Endothelial cell of umbilical vein (primary cell): ENCODE results near the gene SLC38A1. TPM values are rescaled to one million over a fixed set of nuclear protein-coding genes. Genes with fewer than 3 reads are reported as not detected.

Source experiments
- BruUV-seq: library from RNA; stranded (reverse); fragments of 400-500 nt; replicated peaks from 2 replicates; lab custom pipeline; 2021; lab: Mats Ljungman, UMichigan
- CTCF ChIA-PET: fragments of 300-600, 350-600 bp; sonication (Branson Sonifier 250); formaldehyde crosslinking; loops from one replicate; lab custom pipeline; 2021; ENCODE audit warnings: antibody characterized with exemption, inconsistent platforms; lab: Charles Lee
- POLR2A ChIA-PET: fragments of 300-600, 350-600 bp; sonication (Branson Sonifier 250); formaldehyde crosslinking; loops from one replicate; lab custom pipeline; 2021; ENCODE audit warnings: antibody characterized with exemption, inconsistent platforms; lab: Charles Lee
- DNase-seq: peaks from one replicate; pipeline ENCODE4 v3.0.0-alpha.2; 2011; ENCODE audit warnings: low read depth, low spot score
- FAIRE-seq: peaks from 2 replicates; lab custom pipeline; 2011; peaks lifted over from hg19 to GRCh38; lab: Jason Lieb, UNC
- H2AFZ ChIP-seq: 2 replicates; pipeline ENCODE4 v1.6.0; 2012; ENCODE audit warnings: low read depth, low read length, control low read depth, inconsistent platforms
- H3K27ac ChIP-seq: 2 replicates; pipeline ENCODE4 v1.5.1; 2011; ENCODE audit warnings: low read depth, mild to moderate bottlenecking, control low read depth, low read length, moderate library complexity; ENCODE audit not compliant: insufficient read depth
- H3K27me3 ChIP-seq, 2 experiments: 2 replicates each; pipeline versions ENCODE4 v1.6.0 to v1.6.1; 2011; ENCODE audit warnings: low read length in 2 of 2, mixed read lengths in 1 of 2; ENCODE audit not compliant: control insufficient read depth in 2 of 2, insufficient read depth in 2 of 2
- H3K36me3 ChIP-seq, 2 experiments: 2 replicates in 1 of 2; 3 replicates in 1 of 2; pipeline ENCODE4 v1.5.1; 2011; ENCODE audit warnings: low read length in 2 of 2, mild to moderate bottlenecking in 1 of 2, moderate library complexity in 1 of 2; ENCODE audit not compliant: control insufficient read depth in 2 of 2, insufficient read depth in 2 of 2; ENCODE audit errors: extremely low read depth in 1 of 2
- H3K4me1 ChIP-seq: 3 replicates; pipeline ENCODE4 v1.5.1; 2011; ENCODE audit warnings: mild to moderate bottlenecking, low read length; ENCODE audit not compliant: control insufficient read depth, insufficient read depth; ENCODE audit errors: extremely low read depth
- H3K4me2 ChIP-seq: 2 replicates; pipeline ENCODE4 v1.6.1; 2011; ENCODE audit warnings: low read length, control low read depth, mixed read lengths; ENCODE audit not compliant: insufficient read depth
- H3K4me3 ChIP-seq, 3 experiments: fragments of 200-600 bp in 1 of 3; sonication (generic), shearing (Covaris generic) in 1 of 3; replicated peaks in 1 of 3; 2 replicates each; pipeline ENCODE4 v1.5.1; 2011 to 2016; ENCODE audit warnings: control low read depth in 3 of 3, low read length in 3 of 3, mild to moderate bottlenecking in 2 of 3, inconsistent platforms in 1 of 3, low read depth in 1 of 3, moderate library complexity in 1 of 3; ENCODE audit not compliant: insufficient read depth in 1 of 3
- H3K79me2 ChIP-seq: 2 replicates; pipeline ENCODE4 v1.6.0; 2012; ENCODE audit warnings: low read length, inconsistent platforms; ENCODE audit not compliant: control insufficient read depth, insufficient read depth
- H3K9ac ChIP-seq: replicated peaks from 2 replicates; pipeline ENCODE3; 2011; ENCODE audit warnings: low read length, control low read depth; ENCODE audit not compliant: insufficient read depth; ENCODE audit errors: extremely low read depth
- H3K9me1 ChIP-seq: replicated peaks from 3 replicates; pipeline ENCODE4 v1.6.0; 2011; ENCODE audit warnings: mild to moderate bottlenecking, low read length; ENCODE audit not compliant: control insufficient read depth, insufficient read depth; ENCODE audit errors: extremely low read depth
- H3K9me3 ChIP-seq: replicated peaks from 2 replicates; pipeline ENCODE4 v1.5.1; 2012; ENCODE audit warnings: low read length, inconsistent platforms; ENCODE audit not compliant: control insufficient read depth, insufficient read depth
- H4K20me1 ChIP-seq: replicated peaks from 2 replicates; pipeline ENCODE3; 2011; ENCODE audit warnings: mild to moderate bottlenecking, low read length; ENCODE audit not compliant: control insufficient read depth, insufficient read depth; ENCODE audit errors: extremely low read depth
- EZH2 ChIP-seq: IDR thresholded peaks from 2 replicates; pipeline ENCODE4 v1.6.1; 2012; ENCODE audit warnings: borderline replicate concordance, low read depth, mild to moderate bottlenecking, moderate library complexity, low read length, inconsistent platforms; ENCODE audit not compliant: severe bottlenecking
- FOS ChIP-seq: IDR thresholded peaks from 2 replicates; pipeline ENCODE4 v1.6.1; 2011; ENCODE audit warnings: mild to moderate bottlenecking, low read length, moderate library complexity, borderline replicate concordance; ENCODE audit not compliant: insufficient read depth
- GATA2 ChIP-seq: IDR thresholded peaks from 2 replicates; pipeline ENCODE4 v1.7.0; 2011; ENCODE audit warnings: low read depth, mild to moderate bottlenecking, moderate library complexity, mixed read lengths, low read length; ENCODE audit not compliant: insufficient read length, insufficient read depth
- JUN ChIP-seq: IDR thresholded peaks from 2 replicates; pipeline ENCODE4 v1.6.1; 2011; ENCODE audit warnings: borderline replicate concordance, low read depth; ENCODE audit not compliant: insufficient read length, insufficient read depth
- MYC ChIP-seq: IDR thresholded peaks from one replicate; pipeline ENCODE4 v1.6.1; 2011; ENCODE audit warnings: mild to moderate bottlenecking, low read depth, low read length
- POLR2A ChIP-seq: IDR thresholded peaks from 2 replicates; pipeline ENCODE4 v1.6.1; 2012; ENCODE audit warnings: low read depth, mild to moderate bottlenecking, control low read depth, low read length
- POLR2AphosphoS5 ChIP-seq: IDR thresholded peaks from 2 replicates; pipeline ENCODE4 v1.6.1; 2012; ENCODE audit warnings: low read depth, mild to moderate bottlenecking, control low read depth, low read length, moderate library complexity; ENCODE audit not compliant: insufficient read depth
- dilution Hi-C: fragments of 300-500 bp; cut with MboI; formaldehyde crosslinking; loops from one replicate; pipeline ENCODE4 v1.15.0; 2019; ENCODE audit warnings: low sequenced_read_pairs; ENCODE audit not compliant: extremely low pct_ligation_motif_present
- intact Hi-C: fragments of 100-400 bp; cut with micrococcal nuclease; formaldehyde crosslinking; loops from one replicate; pipeline ENCODE4 v1.10.0; 2022
- polyA plus RNA-seq, 4 experiments: library from polyadenylated mRNA; depleted of rRNA in 3 of 4; stranded (reverse) in 3 of 4; unstranded in 1 of 4; fragments of >200 nt; gene quantifications; 2 replicates each; pipeline versions ENCODE4 v1.2.1 to v1.2.3, GENCODE V29; 2011 to 2012; ENCODE audit warnings: missing spikeins in 1 of 4
- total RNA-seq: library from RNA; stranded (reverse); gene quantifications from 2 replicates; pipeline ENCODE4 v1.2.3, GENCODE V29; 2021
- TF ChIP-seq, protein P1 (sequence below): IDR thresholded peaks from 2 replicates; pipeline ENCODE4 v1.6.1; 2011; ENCODE audit not compliant: insufficient read depth, insufficient read length
- TF ChIP-seq, protein P2 (sequence below), 2 donors: IDR thresholded peaks; 1 replicate in 1 of 2; 2 replicates in 1 of 2; pipeline ENCODE4 v1.5.1; 2011; ENCODE audit warnings: low read length in 2 of 2, mild to moderate bottlenecking in 2 of 2, moderate library complexity in 2 of 2, control low read depth in 1 of 2, inconsistent platforms in 1 of 2, low read depth in 1 of 2; ENCODE audit not compliant: insufficient read depth in 1 of 2; ENCODE audit errors: extremely low read depth in 1 of 2

SLC38A1 gene
- total and polyA plus RNA-seq, 2 donors (not counting 3 experiments of a cell fraction or from before 2014, with no cell fraction given): 23.6 to 86.4 TPM

DNA sequence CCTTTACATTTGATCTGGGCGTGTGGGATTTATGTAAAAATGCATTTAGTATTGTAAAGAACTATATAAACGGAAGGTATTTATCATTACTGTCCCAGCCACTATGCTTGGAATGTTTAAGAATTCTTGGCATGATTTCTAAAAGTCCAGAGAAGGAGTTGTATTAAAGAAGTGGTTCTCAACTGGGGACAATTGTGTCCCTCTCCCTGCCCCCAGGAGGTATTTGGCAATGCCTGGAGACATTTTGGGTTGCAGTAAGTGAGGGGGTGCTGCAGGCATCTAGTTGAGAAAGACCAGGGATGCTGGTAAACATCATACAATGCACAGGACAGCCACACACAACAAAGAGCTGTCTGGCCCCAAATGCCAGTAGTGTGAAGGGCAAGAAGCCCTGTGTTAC lies 7.2 kb downstream of the SLC38A1 start:
- Histone ChIP-seq H3K36me3 (no peaks in the 10 kb centered on the region), H3K79me2 (peaks cover 100% of the 10 kb centered on the region), H3K27me3 (no peaks in the 10 kb centered on the region), H3K27ac (no peak overlapping the region), H4K20me1 (peaks cover 2% of the 10 kb centered on the region), H2AFZ (no peak overlapping the region), H3K9ac (no peak overlapping the region), H3K9me3 (no peaks in the 10 kb centered on the region), H3K9me1 (no peaks in the 10 kb centered on the region), H3K4me2 (no peak overlapping the region), H3K4me3 (no peak overlapping the region), H3K4me1 (peaks cover 16% of the 10 kb centered on the region)
- dilution Hi-C loops (no loop called here), intact Hi-C loops (loop anchor here (10.0 kb wide), 1 partner anchor 137 kb away; no protein-coding TSS in a partner anchor)
- TF ChIP-seq EZH2: no peak
- TF ChIP-seq, protein P1, sequence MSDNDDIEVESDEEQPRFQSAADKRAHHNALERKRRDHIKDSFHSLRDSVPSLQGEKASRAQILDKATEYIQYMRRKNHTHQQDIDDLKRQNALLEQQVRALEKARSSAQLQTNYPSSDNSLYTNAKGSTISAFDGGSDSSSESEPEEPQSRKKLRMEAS: no peak
- TF ChIP-seq POLR2AphosphoS5: no peak
- no peak for TF ChIP-seq GATA2
- no peak for TF ChIP-seq POLR2A
- TF ChIP-seq MYC: no peak
- TF ChIP-seq, protein P2, sequence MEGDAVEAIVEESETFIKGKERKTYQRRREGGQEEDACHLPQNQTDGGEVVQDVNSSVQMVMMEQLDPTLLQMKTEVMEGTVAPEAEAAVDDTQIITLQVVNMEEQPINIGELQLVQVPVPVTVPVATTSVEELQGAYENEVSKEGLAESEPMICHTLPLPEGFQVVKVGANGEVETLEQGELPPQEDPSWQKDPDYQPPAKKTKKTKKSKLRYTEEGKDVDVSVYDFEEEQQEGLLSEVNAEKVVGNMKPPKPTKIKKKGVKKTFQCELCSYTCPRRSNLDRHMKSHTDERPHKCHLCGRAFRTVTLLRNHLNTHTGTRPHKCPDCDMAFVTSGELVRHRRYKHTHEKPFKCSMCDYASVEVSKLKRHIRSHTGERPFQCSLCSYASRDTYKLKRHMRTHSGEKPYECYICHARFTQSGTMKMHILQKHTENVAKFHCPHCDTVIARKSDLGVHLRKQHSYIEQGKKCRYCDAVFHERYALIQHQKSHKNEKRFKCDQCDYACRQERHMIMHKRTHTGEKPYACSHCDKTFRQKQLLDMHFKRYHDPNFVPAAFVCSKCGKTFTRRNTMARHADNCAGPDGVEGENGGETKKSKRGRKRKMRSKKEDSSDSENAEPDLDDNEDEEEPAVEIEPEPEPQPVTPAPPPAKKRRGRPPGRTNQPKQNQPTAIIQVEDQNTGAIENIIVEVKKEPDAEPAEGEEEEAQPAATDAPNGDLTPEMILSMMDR (IDR thresholded peaks at IDR 0.05; ENCODE audit: extremely low read depth in 1 of 2, insufficient read depth in 1 of 2, low read depth in 1 of 2, low read length in 2 of 2): no peak
- TF ChIP-seq JUN: no peak
- TF ChIP-seq FOS: no peak
- ChIA-PET CTCF (interaction anchor here (1.3 kb wide), 1 partner anchor 16 kb away, joined by 4 read pairs; no protein-coding TSS in a partner anchor), POLR2A (no interaction called here)
- BruUV-seq: no TSS peak
- DNase-seq: no peak
- no peak for FAIRE-seq
